Activated CD4-positive, alpha-beta T cell treated with anti-CD3 and anti-CD28 coated beads, Interleukin-2, amount 50 U/mL, for 48 hours (primary cell): ENCODE data around the gene AQP2.
A peak's percentile ranks its signal among the peaks of the same experiment; 100 is the strongest.
"Not testable (repeated sequence)": the region's sequence is repeated elsewhere in the genome, so short reads cannot be mapped to it uniquely, and the experiment has no call there.

Experiments
- DNase-seq, 2 experiments: peaks; one replicate each; pipeline ENCODE4 v3.0.0-alpha.2; 2020

The AQP2 gene

DNA sequence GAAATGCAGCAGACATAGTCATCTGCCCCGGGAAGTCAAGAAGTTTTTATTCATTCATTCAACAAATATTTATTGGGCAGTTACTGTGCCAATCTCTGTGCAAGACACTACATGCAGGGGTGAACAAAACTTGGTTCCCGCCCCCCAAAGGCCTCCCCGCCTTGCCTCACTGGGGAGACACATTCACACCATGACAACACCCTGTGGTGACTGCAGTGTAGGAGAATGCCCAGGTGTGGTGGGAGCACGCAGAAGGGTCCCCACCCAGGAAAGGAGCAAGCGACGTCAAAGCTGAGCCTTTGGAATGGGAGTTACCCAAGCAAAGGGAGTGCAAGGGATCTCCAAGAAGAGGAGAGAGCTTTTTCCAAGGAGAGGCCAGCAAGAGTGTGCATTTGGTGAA is 20.6 kb downstream of the AQP2 start:
- no peak for DNase-seq

DNA sequence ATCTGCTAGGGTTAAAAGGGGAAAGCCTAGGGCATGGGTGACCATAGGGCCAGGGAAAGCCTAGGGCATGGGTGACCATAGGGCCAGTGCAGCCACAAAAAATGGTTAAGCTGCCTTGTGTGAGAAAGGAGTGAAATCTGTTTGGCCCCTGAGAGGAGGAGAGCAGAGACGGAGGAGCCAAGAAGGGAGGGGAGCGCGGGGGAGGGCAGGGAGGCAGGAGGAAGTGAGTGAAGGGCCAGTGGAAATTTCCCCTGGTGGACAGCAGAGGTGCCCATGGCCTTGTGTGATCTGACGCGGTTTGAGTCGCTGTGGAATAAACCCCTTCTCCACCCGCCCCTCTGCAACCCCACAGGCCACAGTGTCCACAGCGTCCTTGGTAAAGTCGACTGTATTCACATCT is 21.6 kb downstream of the AQP2 start:
- no peak for DNase-seq

DNA sequence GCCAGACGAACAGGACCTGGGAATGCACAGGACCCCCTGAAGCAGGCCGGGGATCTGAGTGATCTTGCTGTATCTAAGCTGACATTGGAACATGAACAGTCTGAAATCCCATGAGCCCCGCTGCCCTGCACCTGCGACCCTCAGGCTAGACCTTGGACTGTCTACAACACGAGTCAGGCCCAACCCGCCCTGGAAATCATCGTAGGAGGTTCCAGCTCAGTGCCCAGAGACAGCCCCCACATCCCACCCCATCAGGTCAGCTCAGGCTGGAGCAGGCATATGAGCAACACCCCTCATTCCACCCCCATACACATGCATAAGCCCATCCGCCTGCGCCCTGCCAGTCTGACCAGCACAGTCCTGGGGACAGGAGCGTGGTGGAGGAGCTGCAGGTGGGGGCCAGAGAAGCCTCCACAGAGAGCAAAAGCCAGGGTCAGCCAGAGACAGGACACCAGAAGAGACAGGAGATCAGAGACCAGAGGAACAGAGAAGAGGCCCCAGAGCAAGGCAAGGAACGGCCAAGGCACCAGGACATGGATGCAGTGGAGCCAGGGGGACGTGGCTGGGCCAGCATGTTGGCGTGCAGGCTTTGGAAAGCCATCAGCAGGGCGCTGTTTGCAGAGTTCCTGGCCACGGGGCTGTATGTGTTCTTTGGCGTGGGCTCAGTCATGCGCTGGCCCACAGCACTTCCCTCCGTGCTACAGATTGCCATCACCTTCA is 22.3 kb downstream of the AQP2 start, which contains the start of gene AQP6:
Gene AQP6 (plus strand): TSS at position 307 of the 720 bp plus-strand sequence. CDS start 227 bp downstream, at position 534.
- no peak for DNase-seq

DNA sequence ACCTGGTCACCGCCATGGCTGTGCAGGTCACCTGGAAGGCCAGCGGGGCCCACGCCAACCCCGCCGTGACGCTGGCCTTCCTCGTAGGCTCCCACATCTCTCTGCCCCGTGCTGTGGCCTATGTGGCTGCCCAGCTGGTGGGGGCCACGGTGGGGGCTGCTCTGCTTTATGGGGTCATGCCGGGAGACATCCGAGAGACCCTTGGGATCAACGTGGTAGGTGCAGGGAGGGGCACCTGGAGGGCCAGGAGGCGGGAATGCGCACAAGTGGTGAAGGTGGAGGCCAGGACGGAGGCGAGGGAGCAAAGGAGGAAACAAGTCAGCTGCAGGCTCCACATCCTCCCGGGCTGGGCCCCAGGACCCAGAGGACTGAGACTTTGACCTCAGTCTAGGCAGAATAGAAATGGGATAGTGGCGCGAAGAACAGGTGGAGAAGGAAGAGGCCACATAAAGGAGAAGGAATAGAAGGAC is 22.9 kb downstream of the AQP2 start:
- no peak for DNase-seq

DNA sequence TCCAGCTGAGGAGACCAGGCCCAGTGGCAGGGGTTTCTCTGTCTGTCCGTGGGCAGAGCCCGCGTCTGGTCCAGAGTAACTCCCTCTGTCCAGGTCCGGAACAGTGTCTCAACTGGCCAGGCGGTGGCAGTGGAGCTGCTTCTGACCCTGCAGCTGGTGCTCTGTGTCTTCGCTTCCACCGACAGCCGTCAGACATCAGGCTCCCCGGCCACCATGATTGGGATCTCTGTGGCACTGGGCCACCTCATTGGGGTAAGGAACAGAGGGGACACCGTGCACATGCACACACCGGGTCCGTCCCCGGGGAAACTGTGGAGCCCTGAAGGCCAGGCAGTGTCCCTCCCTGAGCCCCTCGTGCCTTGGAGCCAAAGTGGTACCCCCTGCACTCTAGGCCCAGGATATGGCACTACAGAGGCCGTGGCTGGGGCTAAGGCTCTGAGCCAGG is 23.7 kb downstream of the AQP2 start:
- no peak for DNase-seq

DNA sequence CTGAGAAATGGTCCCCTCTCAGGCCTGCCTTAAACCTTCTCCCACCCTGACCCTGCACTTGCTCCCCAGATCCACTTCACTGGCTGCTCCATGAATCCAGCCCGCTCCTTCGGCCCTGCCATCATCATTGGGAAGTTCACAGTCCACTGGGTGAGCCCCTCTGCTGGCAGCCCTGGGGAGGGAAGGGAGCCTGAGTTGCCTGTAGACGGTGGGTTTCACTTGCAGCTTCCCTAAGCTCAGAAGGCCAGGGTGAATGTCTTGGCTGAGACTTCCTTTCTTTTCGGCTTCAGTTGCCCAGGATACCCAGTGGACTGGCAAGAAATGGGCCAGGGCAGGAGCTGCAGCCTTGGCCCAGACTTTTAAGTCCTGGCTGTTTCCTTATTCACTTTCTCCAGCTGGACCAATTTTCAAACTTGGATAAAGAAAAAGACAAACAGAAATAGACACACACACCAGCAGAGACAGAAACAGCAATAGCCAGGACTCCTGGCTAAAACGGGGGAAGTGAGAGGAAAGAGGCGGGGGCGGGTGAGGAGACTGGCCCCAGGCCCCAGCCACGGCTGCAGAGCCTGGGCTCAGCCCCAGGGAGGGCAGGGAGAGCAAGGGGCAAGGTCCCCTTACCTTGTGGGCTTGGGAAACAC is 24.3 kb downstream of the AQP2 start:
- DNase-seq, result no peak

DNA sequence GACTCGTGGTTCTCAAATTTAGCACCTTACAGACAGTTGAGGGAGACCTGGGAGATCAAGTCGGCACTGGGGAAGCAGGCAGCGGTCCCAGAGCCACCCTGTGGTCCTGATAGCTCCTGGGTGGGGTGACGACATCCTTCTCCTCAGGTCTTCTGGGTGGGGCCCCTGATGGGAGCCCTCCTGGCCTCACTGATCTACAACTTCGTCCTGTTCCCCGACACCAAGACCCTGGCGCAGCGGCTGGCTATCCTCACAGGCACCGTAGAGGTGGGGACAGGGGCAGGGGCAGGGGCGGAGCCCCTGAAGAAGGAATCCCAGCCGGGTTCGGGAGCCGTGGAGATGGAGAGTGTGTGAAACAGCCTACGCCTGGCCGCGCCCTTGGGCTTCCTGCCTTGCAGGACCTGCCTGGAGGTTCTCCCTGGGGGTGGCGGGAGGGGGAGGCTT is 24.8 kb downstream of the AQP2 start:
- DNase-seq, result no peak

DNA sequence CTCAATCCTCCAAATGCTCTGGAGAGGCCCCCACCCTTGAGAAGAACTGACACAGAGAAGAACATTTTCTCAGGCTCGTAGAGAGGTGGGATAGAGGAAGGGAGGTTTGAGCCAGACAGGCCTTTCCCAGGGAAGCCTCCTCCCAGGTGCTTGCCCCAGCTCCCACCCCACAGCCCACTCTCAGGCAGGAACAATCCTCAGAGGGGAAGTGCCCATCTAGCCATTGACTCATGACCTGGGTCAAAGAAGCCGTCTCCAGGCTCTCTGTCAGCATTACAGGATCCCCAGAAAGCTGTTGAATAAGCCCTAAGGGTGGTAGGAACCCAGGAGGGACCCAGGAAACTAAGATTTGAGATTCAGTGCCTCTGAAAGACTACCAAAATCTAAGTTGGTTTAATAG is 26.0 kb downstream of the AQP2 start:
- DNase-seq, result no peak

DNA sequence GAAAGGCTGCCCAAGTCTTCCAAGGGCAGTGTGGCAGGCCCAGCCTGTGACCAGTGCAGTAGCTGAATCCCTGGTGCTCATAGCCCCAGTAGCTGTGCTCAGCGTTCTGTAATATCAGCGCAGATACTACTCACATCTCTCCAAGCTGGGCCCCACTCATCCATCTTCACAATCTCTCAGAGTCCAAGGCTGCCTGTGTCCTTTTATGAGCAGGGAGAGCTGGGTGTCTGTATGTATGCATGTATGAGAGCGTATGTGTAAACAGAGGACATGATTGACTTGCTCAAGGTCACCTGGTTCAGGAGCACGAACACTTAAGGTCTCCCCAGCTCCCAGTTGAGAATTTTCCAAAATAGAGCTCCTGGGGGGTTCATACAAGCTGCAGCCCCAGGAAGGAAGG is 27.6 kb downstream of the AQP2 start:
- DNase-seq, result no peak

DNA sequence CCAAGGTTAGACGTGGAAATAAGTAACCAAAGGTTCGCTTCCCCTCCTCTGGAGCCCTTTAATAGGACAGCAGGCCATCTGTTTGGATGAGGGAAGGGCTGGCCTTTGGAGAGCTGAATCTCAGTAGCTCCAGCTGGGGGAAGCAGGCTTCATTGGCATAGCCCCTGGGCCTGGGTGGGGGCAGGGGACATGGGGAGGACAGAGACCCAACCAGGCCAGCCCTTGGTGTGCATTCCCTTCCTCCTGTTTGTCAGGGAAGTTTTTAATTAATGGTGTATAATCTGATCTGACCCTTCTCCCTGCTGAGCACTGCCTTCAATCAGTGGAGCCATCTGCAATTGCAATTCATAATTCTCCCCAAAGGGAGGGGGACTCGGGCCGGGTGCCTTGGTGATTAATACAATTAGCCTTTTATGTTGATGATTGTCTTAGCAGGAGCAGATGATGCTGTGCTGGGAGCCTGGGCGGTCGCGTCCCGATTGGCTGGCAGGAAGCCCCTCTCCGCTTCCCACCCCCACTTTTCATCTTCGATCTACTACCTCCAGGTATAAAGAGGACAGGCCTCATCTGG is 28.6 kb downstream of the AQP2 start:
- no peak for DNase-seq

DNA sequence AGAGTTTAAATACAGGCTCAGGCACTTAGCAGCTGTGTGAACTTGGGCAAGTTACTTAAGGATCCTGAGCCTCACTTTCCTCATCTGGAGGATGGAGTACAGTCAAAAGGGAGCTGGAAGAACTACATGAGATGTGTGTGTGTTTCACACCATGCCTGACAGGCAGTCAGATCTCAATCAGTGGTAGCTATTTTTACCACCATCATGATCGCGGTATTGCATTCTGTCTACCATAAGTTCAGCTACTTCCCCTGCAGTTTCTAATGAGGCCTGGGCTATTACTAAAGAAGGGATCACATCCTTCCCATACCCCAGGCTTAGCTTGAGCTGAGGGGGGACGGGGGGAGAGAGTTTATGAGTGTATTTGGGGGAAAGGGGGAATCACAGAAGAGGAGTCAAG is 29.3 kb downstream of the AQP2 start:
- no peak for DNase-seq

DNA sequence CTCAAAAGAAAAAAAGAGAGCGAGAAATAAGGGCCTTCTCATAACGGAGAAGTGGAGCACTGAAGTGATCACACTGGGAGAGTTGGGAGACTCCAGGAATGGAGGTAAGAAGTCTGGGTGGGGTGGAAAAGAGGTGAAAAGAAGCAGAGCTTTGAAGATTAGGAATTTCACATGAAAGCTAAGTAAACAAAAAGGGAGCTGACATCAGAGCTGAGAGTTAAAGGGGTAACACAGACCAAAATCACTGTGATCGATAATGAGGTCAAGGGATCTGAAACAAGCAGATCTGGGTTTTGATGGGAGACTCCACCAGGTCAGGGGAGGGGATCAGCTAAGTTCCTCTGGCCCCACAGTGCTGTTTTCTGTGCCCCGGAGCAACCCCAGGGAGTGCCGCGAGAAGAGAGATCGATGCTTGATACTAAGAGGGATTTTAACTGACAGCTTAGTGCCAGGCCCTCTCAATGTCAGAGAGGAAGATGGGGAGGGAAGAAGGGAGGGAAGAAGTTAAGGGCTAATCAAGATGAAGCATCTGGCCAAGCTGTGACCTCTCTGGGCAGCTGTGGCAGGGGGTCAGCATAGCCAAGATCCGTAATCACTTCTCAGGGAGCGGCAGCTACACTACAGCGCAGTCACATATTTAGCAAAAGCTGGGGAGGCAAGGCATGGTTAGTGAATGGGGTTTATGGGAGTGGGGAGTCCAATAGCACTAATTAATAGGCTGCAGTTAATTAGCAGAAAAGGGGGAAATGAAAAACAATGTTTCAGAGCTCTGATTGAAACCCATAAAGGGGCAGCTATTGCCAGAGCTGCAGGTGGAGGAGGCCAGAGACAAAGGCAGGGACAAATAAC is 30.2 kb downstream of the AQP2 start:
- DNase-seq, result no peak

DNA sequence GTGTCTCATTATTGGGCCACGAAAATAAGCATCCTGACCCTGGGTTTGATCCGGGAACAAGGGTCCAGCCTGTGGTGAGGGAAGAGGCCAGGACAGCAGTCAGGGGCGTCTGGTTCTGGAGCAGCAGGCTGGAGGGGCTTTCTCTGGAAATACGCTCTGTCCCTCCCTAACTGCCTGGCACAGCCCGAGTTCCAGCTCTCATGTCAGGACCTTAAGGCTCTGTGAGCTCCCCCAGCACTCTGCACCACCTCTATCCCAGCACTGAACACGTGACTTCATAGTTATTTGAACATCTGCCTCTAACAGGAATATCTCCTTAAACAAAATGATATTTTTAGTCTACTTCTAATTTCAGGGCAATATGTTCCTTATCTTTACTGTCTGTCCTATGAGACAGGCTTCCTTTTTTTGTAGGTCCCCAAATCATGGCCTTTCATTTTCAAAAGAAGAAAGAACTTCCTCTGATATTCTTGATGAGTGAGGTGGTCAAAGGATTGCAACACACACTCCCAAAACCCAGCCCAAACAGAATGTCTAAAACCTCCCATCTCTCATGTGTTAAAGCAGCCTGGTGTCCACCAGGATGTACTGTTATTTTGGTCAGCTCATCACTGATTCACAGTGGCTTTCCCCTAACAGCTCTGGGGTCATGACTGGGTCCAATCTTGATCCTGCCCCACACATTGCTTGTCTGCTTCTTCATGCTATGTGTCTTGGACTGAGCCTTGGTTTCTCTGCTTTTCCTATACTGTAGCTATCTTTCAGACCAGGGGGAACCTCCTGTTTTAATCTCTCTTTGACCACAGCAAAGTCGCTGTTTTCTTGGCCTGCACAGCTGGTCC is 31.9 kb downstream of the AQP2 start:
- DNase-seq, result no peak

DNA sequence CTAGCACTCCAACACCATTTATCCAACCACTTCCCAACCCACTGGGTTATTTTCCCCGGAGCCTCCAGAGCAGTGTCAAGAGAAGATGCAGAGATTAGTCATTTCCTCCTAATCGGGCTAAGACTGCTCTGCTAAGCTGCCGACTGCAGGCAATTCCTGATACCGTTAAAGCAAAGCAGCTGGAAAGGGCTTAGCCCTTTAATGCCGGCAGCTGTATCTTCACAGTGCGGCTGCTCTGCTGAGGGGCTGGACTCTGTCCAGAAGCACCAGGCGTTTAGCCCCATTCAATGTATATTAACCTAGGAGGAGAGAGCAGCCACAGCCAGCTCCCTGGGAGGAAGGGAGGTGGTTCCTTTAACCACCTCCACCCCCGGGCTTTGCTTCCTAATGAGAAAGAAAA is 33.4 kb downstream of the AQP2 start:
- no peak for DNase-seq

DNA sequence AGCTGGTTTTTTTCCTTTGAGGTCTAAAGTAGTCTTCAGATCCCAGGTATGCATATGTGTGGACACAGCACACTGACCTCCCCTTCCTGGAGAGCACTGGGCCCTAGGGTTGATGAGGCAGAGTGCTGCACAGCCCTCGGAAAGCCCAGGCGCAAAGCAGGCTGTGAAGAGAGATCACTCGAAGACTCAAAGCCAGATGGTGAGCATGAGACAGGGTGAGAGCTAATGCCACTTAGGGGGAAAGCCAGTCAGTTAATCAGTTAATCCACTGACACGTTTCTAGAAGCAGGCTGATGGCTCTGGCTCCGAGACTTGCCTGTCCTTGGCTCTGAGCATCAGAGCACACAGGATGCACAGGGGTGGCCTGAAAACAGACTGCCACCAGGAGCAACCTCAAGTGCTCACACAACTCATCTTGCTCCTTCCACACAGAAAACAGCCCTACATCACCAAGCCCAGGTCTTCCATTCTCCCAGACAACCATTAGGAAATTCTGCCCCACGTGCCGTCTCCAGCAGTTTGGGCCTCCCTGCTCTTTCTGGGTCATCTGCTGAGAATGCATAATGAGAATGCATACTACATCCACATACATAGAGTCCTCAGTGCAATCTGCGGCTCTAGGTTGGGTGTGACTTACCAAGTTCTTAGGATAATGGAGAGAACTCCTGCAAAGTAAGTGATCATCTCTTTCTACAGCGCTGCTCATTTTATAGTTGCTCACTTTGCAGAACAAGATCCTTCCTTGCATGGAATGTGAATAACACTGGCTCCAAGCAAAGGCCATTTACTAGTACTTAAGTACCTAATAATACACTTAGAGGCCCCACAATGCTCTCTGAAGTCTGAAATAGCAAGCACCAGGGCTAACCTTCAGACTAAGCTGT is 34.2 kb downstream of the AQP2 start:
- DNase-seq, result no peak

DNA sequence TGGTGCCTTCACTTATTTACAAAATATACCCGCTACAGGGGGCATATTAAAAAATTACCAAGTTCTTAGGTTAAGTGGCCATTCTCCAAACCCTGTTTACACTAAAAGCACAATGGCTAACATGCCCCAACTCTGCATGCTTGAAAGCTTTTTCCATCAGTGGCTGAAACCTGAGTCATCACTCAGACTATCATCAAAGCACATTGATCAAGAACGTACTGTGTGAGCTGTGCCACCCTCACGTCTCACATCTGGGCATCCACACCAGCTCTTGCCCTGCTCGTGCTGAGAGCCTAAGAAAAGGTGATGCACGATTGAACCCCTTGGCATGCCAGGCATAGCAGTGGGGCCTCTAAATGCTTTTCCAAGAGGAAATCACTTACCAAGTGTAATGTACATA is 35.4 kb downstream of the AQP2 start:
- DNase-seq, result peak in 1 of 2 experiments; percentile 30

DNA sequence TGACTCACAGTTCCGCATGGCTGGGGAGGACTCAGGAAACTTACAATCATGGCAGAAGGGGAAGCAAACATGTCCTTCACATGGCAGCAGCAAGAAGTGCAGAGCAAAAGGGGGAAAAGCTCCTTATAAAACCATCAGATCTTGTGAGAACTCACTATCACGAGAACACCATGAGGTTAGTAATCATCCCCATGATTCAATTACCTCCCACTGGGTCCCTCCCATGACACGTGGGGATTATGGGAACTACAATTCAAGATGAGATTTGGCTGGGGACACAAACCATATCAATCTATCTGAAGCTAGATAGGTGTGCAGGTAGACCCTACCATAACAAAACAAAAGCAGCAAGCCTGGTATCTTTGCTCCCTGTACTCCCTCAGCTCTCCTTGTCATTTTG is 35.9 kb downstream of the AQP2 start:
- DNase-seq, result not testable (repeated sequence)

DNA sequence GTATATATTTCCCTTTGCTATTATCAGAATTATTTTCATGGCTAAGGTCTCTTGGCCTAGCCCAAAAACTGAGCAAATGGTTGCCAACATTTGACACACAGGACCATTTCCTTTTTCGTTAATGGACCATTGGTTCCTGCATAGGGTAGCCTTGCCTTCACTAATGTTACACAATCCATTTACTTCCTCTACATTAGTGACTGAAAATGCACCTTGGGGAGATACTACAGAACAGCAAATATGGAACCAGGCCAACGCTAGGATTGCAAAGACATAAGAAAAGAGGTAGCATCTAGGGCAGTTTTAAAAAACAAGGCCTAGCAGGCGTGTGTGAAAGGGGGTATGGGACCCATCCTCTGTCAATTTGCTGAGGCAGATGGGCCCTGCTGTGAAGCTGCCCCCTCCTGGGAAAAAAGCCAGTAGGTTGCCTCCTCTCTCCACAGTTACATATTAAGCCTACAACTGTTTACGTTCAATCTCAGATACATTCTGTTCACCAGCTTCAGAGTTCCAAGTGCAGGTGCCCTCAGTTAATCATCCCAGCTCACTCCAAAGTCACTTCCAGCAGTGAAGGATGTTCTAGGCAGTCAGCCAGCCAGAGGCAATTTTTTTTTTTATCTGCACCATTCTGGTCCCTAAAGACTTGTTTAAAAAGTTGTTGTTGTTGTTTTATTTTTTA is 37.2 kb downstream of the AQP2 start:
- DNase-seq, result no peak

DNA sequence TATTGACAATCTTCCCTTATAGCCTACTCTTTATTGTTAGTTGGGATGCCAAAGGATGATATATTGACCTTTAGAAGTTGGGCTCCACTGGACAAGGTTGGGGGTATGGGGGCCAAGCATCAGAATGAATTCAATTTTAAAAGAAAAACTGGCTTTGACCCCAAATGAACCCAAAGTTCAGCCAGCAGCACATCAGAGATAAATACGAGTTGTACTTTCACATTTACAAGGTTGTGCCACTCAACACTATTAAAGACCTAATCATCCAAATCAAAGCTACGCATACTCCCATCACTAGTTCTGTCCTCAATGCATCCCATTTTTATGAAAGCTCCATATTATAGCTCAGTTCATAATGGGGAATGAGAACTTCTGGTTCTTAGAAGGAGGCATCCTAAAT is 38.9 kb downstream of the AQP2 start:
- DNase-seq, result not testable (repeated sequence)

DNA sequence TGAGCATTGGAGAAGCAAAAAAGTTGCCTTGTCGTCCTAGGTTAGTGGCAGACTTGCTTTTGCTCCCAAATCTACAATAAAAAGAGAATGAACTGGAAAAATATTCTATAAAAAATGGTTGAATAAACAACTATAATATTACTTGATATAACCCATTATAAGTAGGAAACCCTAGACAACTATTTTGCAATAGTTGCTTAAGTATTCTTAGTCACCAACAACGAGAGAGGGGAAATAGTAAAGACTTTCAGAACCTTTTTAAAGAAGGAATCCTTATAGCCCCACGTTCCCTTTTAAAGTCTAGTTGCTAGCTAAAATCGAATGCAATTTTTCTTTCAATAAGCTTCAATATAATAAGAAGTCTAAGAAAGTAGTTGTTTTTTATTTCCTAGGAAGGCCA is 39.7 kb downstream of the AQP2 start:
- no peak for DNase-seq

DNA sequence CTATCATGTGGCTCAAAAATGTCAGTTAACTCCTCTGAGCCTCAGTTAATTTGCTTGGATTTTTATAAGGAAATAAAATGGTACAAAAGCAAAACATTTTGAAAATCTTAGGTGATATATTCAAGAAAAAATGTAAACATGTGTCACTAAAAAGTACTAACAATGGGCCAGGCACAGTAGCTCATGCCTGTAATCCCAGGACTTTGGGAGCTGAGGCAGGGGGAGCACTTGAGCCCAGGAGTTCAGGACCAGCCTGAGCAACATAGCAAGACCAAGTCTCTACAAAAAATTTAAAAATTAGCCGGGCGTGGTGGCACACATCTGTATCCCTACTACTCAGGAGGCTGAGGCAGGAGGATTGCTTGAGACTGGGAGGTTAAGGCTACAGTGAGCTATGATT is 47.9 kb downstream of the AQP2 start:
- DNase-seq, result no peak
